H7 (cell line): Measurements from ENCODE around the gene SLC15A5. TPM values are rescaled to one million over a fixed set of nuclear protein-coding genes. Genes with fewer than 3 reads are reported as not detected.

Experiments
- DNase-seq: peaks from one replicate; pipeline ENCODE4 v3.0.0; 2012
- H3K27me3 ChIP-seq: 2 replicates; pipeline ENCODE4 v1.6.0; 2011; ENCODE audit warnings: mild to moderate bottlenecking, low read length; ENCODE audit not compliant: control insufficient read depth, insufficient read depth
- H3K36me3 ChIP-seq: replicated peaks from 2 replicates; pipeline ENCODE4 v1.5.1; 2011; ENCODE audit warnings: low read length; ENCODE audit not compliant: control insufficient read depth, insufficient read depth
- H3K4me3 ChIP-seq: 2 replicates; pipeline ENCODE4 v1.5.1; 2011; ENCODE audit warnings: low read depth, mild to moderate bottlenecking, control low read depth, low read length, moderate library complexity; ENCODE audit not compliant: insufficient read depth
- total RNA-seq: library from RNA; depleted of rRNA; stranded (reverse); fragments of >200 nt; shearing (Covaris generic); gene quantifications from 2 replicates; pipeline ENCODE4 v1.2.3, GENCODE V29; 2014

The SLC15A5 gene
- total RNA-seq, 1 experiment from 2014 or later = not detected

DNA sequence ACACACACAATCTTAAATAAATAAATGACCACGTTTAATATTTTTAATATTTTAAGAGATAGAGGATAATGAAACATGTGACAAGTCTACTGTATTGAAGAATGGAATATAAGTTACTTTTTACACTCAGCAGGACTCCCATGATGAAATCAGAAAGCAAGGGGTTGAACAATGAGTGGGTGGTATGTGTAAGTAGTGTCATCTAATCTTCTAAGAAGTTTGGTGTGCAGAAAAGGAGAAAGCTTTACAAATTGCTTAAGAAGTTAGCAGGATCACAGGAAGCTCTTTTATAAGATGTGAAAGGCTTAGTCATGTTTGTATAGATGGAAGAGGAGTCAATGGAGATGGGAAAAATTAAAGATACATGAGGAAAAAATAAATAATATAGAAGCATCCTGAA is 47.8 kb downstream of the SLC15A5 start:
- Histone ChIP-seq H3K27me3 (no peaks in the 10 kb centered on the region), H3K4me3 (no peak overlapping the region), H3K36me3 (no peaks in the 10 kb centered on the region)
- no peak for DNase-seq

DNA sequence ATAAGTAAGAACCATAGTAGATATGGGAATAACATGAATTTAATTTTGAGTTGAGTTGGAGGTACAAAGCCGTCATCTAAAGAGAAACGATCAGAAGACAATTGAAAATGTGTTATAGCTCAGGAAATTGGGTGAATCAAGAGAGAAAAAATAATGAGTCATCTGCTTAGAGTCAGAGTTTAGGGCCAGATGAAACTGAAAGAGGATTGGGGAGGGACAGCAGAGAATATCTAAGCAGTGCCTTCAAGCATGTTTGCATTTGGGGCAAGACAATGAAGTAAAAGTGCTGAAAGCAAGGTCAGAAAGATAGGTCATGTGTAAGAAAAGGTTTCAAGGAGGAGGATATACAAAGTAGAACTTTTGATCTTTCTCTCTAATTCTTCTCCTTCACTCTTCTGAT is 49.4 kb downstream of the SLC15A5 start:
- no peak for DNase-seq
- H3K4me3 ChIP-seq = no peak overlapping the region
- no peaks in the 10 kb centered on the region for H3K36me3 ChIP-seq
- no peaks in the 10 kb centered on the region for H3K27me3 ChIP-seq

DNA sequence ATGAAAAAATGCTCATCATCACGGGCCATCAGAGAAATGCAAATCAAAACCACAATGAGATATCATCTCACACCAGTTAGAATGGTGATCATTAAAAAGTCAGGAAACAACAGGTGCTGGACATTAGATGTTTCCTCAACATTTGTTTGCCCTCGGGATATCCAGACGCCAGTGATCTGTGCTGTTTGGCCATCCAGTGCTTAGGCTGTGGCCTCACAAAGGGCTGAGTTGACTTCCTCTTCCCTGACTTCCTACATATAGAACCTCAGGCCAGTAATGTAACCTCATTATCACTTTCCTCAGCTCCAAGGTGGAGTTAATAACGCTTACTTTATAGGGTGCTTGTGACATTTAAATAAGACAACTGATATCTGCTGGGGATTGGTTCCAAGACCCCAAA is 51.8 kb downstream of the SLC15A5 start:
- Histone ChIP-seq H3K36me3 (no peaks in the 10 kb centered on the region), H3K27me3 (no peaks in the 10 kb centered on the region), H3K4me3 (no peak overlapping the region)
- no peak for DNase-seq

DNA sequence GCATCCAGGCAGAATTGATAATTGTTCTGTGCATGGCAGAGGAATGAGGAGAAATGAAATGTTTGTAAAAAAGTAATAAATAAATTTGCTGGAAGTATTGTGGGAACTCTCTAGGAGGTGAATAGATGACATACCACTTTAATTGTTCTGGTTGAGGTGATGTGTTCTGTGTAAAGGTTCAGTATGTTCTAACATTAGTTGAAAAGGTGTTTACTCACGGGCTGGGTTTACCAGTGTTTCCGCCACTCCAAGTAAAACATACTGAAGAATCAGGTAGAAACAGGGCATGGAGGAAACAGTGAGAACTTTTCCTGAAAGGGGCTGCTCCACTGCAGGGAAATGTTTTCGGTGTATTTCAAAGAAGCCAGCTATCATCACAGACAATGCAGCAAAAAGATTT is 53.3 kb downstream of the SLC15A5 start:
- no peaks in the 10 kb centered on the region for H3K27me3 ChIP-seq
- H3K36me3 ChIP-seq = no peaks in the 10 kb centered on the region
- DNase-seq = no peak
- no peak overlapping the region for H3K4me3 ChIP-seq

DNA sequence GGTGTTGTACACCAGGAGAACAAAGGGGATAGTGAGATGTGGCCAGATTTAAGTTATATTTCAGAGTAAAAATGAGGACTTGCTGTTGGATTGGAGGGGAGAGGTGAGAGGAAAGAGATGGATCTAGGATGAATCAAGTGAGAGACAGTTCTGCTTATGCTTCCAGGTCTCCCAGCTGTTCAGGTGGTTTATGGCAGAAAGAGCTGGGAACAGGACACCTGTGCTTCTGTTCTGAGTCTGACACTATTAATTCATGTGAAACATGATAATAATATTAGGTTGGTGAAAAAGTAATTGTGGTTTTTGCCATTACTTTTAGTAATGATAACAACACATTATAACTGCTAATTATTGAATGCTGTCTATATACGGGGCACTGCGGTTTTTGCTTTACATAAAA is 55.7 kb downstream of the SLC15A5 start:
- Histone ChIP-seq H3K4me3 (no peak overlapping the region), H3K27me3 (no peaks in the 10 kb centered on the region), H3K36me3 (no peaks in the 10 kb centered on the region)
- DNase-seq = no peak

DNA sequence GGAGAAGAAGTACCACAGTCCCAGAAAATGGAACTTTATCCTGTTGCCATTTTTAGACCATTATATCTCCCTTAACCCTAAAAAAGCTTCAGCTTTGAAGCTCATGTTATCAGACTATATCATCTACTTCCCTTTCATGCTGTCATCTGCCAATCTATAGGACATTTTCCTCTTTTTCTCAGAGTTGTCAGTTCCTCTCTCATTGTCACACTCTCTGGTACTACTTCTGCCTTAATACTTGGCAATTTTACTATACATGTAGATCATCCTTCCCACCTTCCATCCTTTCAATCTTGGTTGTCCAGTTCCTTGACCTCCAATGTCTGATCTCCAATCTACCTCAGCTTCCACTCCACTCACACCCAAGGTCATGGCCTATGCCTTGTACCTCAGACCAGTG is 57.4 kb downstream of the SLC15A5 start:
- no peak for DNase-seq

DNA sequence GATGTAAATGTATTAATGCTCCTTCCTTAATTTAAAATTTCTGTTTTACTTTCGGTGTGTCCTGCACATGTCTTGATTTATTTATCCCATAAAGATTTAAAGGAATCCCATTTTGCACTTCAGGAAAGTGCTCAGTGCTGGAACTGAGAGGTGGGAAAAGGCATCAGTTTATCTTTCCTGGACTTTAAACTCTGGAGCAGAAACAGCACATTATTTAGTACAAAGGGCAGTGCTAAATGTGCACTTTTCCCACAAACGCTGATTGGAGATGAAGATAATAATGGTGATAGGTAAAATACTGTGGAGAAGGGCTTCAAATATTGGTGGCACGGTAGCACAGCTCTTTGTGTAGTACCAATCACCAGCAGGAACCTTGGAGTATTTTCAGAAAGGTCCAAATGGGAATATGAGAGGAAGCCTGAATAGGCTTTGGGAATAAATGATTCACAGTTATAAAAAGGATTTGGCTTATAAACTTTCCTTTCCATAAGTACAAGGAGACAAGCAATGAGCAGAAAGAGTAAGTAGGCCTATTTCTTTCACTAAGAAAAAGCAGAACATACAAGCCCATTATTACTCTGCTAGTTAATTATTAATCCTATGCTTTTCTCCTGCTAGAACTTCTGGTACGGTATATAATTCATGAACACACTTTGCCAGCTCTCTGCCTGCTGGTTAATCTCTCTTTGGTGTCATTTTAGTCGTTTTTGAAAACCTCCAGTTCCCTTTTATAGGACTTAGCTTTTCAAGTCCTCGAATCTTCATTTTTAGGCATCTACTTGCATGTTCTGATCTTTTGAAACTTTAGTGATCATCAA is 58.3 kb downstream of the SLC15A5 start:
- H3K36me3 ChIP-seq = no peaks in the 10 kb centered on the region
- DNase-seq = no peak

More for the DNA sequence above, 57.4 kb downstream of the SLC15A5 start:
- Histone ChIP-seq H3K36me3 (no peaks in the 10 kb centered on the region), H3K27me3 (no peaks in the 10 kb centered on the region), H3K4me3 (no peak overlapping the region)

DNA sequence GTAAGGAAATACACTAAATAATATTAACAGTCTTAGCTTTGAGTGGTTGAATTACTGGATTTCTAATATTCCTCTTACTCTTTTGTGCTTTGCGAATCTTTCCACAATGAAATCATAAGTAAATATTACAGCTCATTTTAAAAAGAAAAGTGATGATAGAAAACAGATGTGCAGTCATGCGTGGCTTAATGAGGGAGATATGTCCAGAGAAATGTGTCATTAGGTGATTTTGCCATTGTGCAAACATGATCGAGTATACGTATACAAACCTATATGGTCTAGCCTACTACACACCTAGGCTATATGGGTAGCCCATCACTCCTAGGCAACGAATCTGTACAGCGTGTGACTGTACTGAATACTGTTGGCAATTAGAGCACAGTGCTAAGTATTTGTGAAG is 59.3 kb downstream of the SLC15A5 start:
- no peak for DNase-seq
- Histone ChIP-seq H3K4me3 (no peak overlapping the region), H3K36me3 (no peaks in the 10 kb centered on the region), H3K27me3 (no peaks in the 10 kb centered on the region)

More for the DNA sequence above, 58.3 kb downstream of the SLC15A5 start:
- H3K27me3 ChIP-seq = no peaks in the 10 kb centered on the region
- no peak overlapping the region for H3K4me3 ChIP-seq

DNA sequence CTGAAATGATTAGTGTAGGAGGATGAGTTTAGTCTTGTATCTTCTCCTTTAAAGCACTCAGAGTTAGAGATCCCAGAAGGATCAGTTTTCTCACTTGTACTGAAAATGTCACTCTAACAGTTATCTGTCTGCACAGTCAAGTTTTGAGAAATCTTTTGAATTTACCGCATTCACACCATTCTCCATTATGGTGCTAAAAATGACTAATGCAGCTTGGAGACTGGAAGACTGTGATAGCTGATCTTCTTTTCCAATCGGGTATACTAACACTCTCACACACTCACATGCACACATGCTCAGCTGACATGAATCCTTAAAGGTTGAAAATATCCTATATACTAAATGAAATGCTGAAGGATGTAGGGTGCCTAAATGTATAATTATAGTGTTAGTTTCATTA is 65.8 kb downstream of the SLC15A5 start:
- H3K36me3 ChIP-seq = no peaks in the 10 kb centered on the region
- H3K4me3 ChIP-seq = no peak overlapping the region
- H3K27me3 ChIP-seq = no peaks in the 10 kb centered on the region
- DNase-seq = no peak

DNA sequence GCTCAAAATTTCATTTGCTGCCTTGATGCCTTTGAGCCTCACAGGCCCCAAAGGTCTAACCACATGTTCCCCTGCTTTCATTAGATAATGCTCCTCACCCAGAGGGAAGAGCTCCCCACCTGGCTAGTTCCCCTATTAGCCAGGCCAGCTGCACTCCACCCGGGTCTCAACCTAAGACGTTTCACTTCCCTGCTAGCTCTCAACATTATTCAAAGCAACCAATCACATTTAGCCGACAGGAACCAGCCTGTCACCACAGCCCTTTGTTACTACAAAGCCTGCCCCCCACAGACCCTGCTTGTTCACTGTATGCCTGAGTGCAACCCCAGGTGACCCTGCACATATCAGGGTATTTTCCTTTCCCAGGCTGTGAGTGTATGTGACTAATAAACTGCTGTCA is 78.6 kb downstream of the SLC15A5 start:
- H3K27me3 ChIP-seq = no peaks in the 10 kb centered on the region
- no peaks in the 10 kb centered on the region for H3K36me3 ChIP-seq
- peak; percentile 19 for DNase-seq
- no peak overlapping the region for H3K4me3 ChIP-seq

DNA sequence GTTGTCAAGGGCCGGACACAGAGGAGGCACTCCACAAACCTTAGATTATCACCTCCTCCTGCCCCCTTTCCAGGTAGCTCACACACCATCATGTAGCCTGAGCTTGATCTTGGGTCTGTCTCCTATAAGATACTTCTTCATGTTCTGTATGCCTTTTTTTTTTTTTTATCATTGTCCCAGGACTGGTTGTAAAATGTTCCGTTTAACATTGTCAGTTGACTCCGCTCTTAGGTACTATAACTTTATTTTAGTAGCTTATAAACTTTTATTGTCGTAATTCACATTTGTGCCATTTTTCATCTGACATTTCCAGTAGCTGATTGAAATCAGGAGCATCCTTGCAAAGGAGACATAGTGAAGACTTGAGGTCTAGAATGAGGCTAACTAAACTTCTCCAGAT is 79.9 kb downstream of the SLC15A5 start:
- Histone ChIP-seq H3K36me3 (no peaks in the 10 kb centered on the region), H3K4me3 (no peak overlapping the region), H3K27me3 (no peaks in the 10 kb centered on the region)
- DNase-seq = no peak

DNA sequence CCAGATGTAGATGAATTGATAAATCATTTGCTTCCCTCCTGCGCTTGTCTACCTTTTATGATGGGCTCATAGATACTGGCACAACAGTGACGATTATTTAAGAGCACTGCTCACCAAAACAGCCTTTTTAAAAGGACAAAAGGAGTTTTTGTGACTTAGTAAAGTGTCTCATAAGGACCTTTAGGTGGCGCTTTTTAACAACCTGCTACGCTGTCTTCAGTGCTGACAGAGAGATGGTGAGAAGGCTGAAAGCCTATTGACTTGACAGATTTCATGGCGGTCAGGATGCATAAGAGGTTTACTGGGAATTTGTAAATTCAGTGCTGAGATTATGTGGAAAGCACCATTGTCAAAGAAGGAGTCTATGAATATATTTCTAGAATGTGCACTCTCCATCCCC is 87.6 kb downstream of the SLC15A5 start:
- Histone ChIP-seq H3K36me3 (no peaks in the 10 kb centered on the region), H3K27me3 (no peaks in the 10 kb centered on the region), H3K4me3 (no peak overlapping the region)
- DNase-seq = peak; percentile 12

DNA sequence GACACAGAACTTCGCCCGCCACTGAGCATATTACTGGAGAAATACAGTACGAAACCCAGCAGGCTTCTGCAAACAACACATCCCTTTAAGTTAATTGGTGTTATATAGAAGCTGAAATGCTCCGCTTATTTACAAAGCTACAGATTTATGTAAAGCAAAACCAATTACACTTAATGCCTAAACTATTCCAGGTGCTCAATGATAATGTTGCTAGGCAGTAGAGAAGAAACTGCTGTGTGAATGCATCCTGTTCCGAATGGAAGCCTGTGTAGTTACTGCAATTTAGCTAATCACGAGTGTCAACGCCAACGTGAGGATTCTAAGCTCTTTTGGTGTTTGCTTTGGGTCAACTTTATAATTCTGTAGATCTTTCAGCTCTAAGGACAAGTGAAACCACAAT is 89.8 kb downstream of the SLC15A5 start:
- no peak for DNase-seq
- Histone ChIP-seq H3K4me3 (no peak overlapping the region), H3K36me3 (no peaks in the 10 kb centered on the region), H3K27me3 (no peaks in the 10 kb centered on the region)

DNA sequence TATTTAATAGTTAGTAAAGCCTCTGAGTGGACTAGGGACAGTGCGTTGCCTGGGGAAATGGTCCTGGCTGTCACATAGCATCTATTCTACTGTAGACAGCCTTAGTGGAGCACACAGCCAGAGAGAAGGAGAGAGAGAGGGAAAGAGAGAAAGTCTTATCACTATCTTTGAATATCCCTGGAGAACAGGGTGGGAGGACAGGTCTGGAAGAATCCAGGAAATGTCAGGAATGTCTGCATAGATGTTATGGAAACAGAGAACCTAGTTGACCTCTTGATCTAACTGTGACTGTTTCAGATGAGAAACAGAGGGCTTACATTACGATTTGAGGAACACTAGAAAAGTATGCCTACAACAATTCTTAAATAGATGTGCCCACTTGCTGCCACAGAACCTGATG is 92.8 kb downstream of the SLC15A5 start:
- no peaks in the 10 kb centered on the region for H3K27me3 ChIP-seq
- H3K36me3 ChIP-seq = no peaks in the 10 kb centered on the region
- no peak for DNase-seq
- no peak overlapping the region for H3K4me3 ChIP-seq

DNA sequence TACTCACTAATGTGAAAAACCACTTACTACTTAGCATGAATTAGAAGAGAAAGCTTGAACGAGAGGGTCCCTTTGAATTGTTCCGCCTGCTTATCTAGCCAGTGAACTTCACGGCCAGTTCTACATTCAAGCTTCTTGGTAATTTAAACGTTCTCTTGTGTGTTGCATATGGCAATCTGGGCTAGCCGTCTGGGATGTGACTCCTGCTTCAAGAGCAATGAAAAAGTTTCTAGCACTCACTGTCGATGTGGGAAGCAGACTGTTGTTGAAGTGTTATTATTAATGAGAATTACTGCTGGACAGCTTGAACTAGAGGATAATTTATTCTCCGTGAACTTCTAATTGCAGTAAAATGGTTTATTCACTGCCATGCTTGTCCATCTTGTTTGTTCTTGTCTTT is 93.9 kb downstream of the SLC15A5 start:
- no peak overlapping the region for H3K4me3 ChIP-seq
- no peak for DNase-seq
- no peaks in the 10 kb centered on the region for H3K36me3 ChIP-seq

DNA sequence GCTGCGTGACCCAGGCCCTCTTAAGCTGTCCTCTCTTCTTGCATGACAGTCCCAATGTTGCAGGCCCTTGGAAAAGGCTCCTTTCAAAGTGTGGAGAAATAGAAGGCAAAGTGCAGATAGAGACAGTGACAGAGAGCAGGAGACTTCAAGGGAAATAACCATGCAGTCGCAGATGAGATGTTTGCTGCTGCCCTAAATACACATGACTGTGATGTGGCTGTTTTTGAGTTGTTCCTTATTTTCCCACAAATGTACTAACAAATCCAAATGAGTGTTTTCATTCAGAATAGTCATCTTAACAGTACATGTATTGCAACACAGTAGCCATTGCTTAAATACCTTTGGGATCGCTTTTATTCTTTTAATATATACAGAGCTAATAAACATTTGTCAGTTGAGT is 101.6 kb downstream of the SLC15A5 start:
- no peaks in the 10 kb centered on the region for H3K36me3 ChIP-seq

More for the DNA sequence above, 93.9 kb downstream of the SLC15A5 start:
- H3K27me3 ChIP-seq = no peaks in the 10 kb centered on the region

More for the DNA sequence above, 101.6 kb downstream of the SLC15A5 start:
- no peaks in the 10 kb centered on the region for H3K27me3 ChIP-seq
- H3K4me3 ChIP-seq = no peak overlapping the region
- DNase-seq = no peak
